NCI-H460 (cell line): ENCODE results near the gene PLCB1. TPM values are rescaled to one million over a fixed set of nuclear protein-coding genes. Genes with fewer than 3 reads are reported as not detected.
"Not testable (repeated sequence)": the region's sequence is repeated elsewhere in the genome, so short reads cannot be mapped to it uniquely, and the experiment has no call there.

Experiments used
- DNase-seq: peaks from one replicate; pipeline ENCODE4 v3.0.0-alpha.2; 2016; ENCODE audit warnings: low read depth; ENCODE audit errors: extremely low read depth
- total RNA-seq: library from RNA; depleted of rRNA; stranded (reverse); fragments of >200 nt; shearing (Covaris generic); gene quantifications from 2 replicates; pipeline ENCODE4 v1.2.3, GENCODE V29; 2014

Gene PLCB1
- total RNA-seq, 1 experiment from 2014 or later = 74.0 TPM

GRCh38 chr20:8633366-8633765 lies 501.3 kb downstream of the PLCB1 start:
- no peak for DNase-seq

- no peak for DNase-seq
These were observed 503.0 kb downstream of the PLCB1 start for GRCh38 chr20:8635048-8635572.

- no peak for DNase-seq
These were observed 503.8 kb downstream of the PLCB1 start for GRCh38 chr20:8635837-8636236.

- no peak for DNase-seq
These were observed 507.2 kb downstream of the PLCB1 start for GRCh38 chr20:8639112-8639778.

GRCh38 chr20:8640461-8640860 lies 508.4 kb downstream of the PLCB1 start:
- no peak for DNase-seq

- DNase-seq = no peak
These were observed 510.2 kb downstream of the PLCB1 start for GRCh38 chr20:8642247-8642646.

- DNase-seq = not testable (repeated sequence)
These were observed 512.4 kb downstream of the PLCB1 start for GRCh38 chr20:8644468-8644867.

GRCh38 chr20:8645326-8645725 lies 513.3 kb downstream of the PLCB1 start:
- DNase-seq = no peak

- DNase-seq = no peak
These were observed 514.0 kb downstream of the PLCB1 start for GRCh38 chr20:8646033-8646441.

GRCh38 chr20:8646716-8647115 lies 514.6 kb downstream of the PLCB1 start:
- DNase-seq = no peak

- no peak for DNase-seq
These were observed 515.9 kb downstream of the PLCB1 start for GRCh38 chr20:8647961-8648441.

GRCh38 chr20:8648466-8648865 lies 516.4 kb downstream of the PLCB1 start:
- no peak for DNase-seq

- DNase-seq = no peak
These were observed 520.3 kb downstream of the PLCB1 start for GRCh38 chr20:8652396-8652795.

GRCh38 chr20:8654486-8654885 lies 522.4 kb downstream of the PLCB1 start:
- no peak for DNase-seq

GRCh38 chr20:8656335-8656734 lies 524.3 kb downstream of the PLCB1 start:
- no peak for DNase-seq

- no peak for DNase-seq
These were observed 525.6 kb downstream of the PLCB1 start for GRCh38 chr20:8657664-8658063.

GRCh38 chr20:8658103-8658502 lies 526.0 kb downstream of the PLCB1 start:
- DNase-seq = no peak

- DNase-seq = no peak
These were observed 529.3 kb downstream of the PLCB1 start for GRCh38 chr20:8661229-8661952.

- no peak for DNase-seq
These were observed 530.4 kb downstream of the PLCB1 start for GRCh38 chr20:8662433-8662954.

GRCh38 chr20:8663424-8663823 lies 531.4 kb downstream of the PLCB1 start:
- no peak for DNase-seq

- DNase-seq = no peak
These were observed 532.7 kb downstream of the PLCB1 start for GRCh38 chr20:8664778-8665177.

- DNase-seq = no peak
These were observed 535.2 kb downstream of the PLCB1 start for GRCh38 chr20:8667306-8667705.
